GM06990 (cell line): ENCODE data around the gene VAV3.
"Not testable (repeated sequence)": the region's sequence is repeated elsewhere in the genome, so short reads cannot be mapped to it uniquely, and the experiment has no call there.

Source experiments
- DNase-seq: peaks from one replicate; pipeline ENCODE4 v3.0.0-alpha.2; 2011; ENCODE audit not compliant: insufficient read length; ENCODE audit errors: extremely low read depth
- H3K27me3 ChIP-seq: replicated peaks from 2 replicates; pipeline ENCODE4 v1.6.0; 2011; ENCODE audit warnings: low read length; ENCODE audit not compliant: control insufficient read depth, insufficient read depth
- H3K36me3 ChIP-seq: 2 replicates; pipeline ENCODE4 v1.5.1; 2011; ENCODE audit warnings: low read length; ENCODE audit not compliant: control insufficient read depth, insufficient read depth
- H3K4me3 ChIP-seq: replicated peaks from 2 replicates; pipeline ENCODE4 v1.5.1; 2011; ENCODE audit warnings: low read depth, mild to moderate bottlenecking, control low read depth, low read length
- TF ChIP-seq, protein P1 (sequence below): IDR thresholded peaks from 2 replicates; pipeline ENCODE4 v1.5.1; 2011; ENCODE audit warnings: low read length, control low read depth, mild to moderate bottlenecking, inconsistent platforms; ENCODE audit not compliant: insufficient read depth, poor library complexity, severe bottlenecking

VAV3 gene

GRCh38 chr1:107706182-107706581, 258.8 kb downstream of the VAV3 start:
- Histone ChIP-seq H3K27me3 (no peaks in the 10 kb centered on the region), H3K36me3 (no peaks in the 10 kb centered on the region), H3K4me3 (no peak overlapping the region)
- TF ChIP-seq, protein P1, sequence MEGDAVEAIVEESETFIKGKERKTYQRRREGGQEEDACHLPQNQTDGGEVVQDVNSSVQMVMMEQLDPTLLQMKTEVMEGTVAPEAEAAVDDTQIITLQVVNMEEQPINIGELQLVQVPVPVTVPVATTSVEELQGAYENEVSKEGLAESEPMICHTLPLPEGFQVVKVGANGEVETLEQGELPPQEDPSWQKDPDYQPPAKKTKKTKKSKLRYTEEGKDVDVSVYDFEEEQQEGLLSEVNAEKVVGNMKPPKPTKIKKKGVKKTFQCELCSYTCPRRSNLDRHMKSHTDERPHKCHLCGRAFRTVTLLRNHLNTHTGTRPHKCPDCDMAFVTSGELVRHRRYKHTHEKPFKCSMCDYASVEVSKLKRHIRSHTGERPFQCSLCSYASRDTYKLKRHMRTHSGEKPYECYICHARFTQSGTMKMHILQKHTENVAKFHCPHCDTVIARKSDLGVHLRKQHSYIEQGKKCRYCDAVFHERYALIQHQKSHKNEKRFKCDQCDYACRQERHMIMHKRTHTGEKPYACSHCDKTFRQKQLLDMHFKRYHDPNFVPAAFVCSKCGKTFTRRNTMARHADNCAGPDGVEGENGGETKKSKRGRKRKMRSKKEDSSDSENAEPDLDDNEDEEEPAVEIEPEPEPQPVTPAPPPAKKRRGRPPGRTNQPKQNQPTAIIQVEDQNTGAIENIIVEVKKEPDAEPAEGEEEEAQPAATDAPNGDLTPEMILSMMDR = no peak
- no peak for DNase-seq

DNA sequence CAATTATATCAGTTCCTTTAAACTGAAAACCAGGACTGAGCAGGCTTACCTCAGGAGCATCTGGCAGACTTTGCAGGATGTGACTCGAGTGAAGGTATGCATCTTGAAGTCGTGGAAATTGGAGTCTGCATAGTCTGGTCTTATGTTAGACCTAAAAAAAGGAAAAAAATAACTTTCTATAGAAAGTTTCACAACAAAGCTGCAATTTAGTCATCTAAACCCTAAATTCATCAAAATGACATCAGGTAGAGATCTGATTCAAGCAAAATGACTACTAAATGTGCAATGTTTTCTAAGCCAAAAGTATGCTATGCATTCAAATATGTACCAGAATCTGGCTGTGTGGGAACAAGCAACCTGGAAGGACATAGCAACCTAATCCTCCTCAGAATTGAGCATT, 260.1 kb downstream of the VAV3 start:
- Histone ChIP-seq H3K4me3 (no peak overlapping the region), H3K27me3 (no peaks in the 10 kb centered on the region), H3K36me3 (no peaks in the 10 kb centered on the region)
- TF ChIP-seq, protein P1 = no peak
- DNase-seq = no peak

- TF ChIP-seq, protein P1 = no peak
Observed at GRCh38 chr1:107702946-107703571, 261.9 kb downstream of the VAV3 start.

DNA sequence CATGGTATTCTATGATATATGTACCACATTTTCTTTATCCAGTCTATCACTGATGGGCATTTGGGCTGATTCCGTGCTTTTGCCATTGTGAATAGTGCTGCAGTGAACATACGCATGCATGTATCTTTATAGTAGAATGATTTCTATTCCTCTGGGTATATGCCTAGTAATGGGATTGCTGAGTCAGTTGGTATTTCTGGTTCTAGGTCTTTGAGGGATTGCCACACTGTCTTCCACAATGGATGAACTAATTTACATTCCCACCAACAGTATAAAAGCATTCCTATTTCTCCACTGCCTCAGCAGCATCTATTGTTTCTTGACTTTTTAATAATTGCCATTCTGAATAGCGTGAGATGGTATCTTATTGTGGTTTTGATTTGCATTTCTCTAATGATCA, 264.3 kb downstream of the VAV3 start:
- not testable (repeated sequence) for H3K4me3 ChIP-seq, DNase-seq, H3K36me3 ChIP-seq, H3K27me3 ChIP-seq

More at GRCh38 chr1:107702946-107703571, 261.9 kb downstream of the VAV3 start:
- no peak for DNase-seq
- no peak overlapping the region for H3K4me3 ChIP-seq
- no peaks in the 10 kb centered on the region for H3K36me3 ChIP-seq
- no peaks in the 10 kb centered on the region for H3K27me3 ChIP-seq

DNA sequence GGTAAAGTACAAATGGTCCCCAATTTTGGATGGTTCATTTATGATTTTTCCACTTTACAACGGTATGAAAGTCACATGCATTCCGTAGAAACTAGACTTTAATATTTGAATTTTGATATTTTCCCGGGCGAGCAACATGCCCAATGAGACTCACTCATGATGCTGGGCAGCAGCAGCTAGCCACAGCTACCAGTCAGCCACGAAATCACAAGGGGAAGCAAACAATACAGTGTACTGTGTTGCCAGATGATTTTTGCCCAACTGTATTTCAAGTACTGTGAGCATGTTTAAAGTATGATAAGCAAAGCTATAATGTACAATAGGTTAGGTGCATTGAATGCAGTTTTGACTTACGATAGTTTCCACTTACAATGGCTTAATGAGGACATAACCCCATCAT, 266.8 kb downstream of the VAV3 start:
- Histone ChIP-seq H3K4me3 (no peak overlapping the region), H3K36me3 (no peaks in the 10 kb centered on the region), H3K27me3 (no peaks in the 10 kb centered on the region)
- TF ChIP-seq, protein P1 = no peak
- DNase-seq = no peak

GRCh38 chr1:107695341-107695740, 269.6 kb downstream of the VAV3 start:
- DNase-seq = no peak
- H3K36me3 ChIP-seq = no peaks in the 10 kb centered on the region
- H3K4me3 ChIP-seq = no peak overlapping the region
- TF ChIP-seq, protein P1 = no peak
- no peaks in the 10 kb centered on the region for H3K27me3 ChIP-seq
